ENCODE data around the gene TNMD.

The TNMD gene

DNA sequence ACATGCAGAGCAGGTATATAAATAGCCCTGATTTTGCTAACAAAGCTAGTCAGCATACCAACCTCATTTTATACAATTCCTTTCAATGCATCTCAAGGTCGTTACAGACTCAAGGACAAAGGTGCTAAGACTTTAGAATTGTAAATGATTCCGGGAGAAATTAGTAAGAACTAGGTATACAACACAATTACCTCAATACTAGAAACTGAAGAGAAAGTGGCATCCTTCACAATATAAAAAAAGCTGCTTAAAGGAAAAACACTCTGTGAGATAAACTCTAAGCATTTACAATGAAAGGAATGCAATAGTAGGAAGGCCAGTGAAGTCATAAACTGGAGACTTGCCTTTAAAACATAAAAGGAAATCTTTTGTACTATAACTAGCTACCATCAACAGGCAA lies 11.9 kb downstream of the TNMD start:
- TF ChIP-seq, protein P1, sequence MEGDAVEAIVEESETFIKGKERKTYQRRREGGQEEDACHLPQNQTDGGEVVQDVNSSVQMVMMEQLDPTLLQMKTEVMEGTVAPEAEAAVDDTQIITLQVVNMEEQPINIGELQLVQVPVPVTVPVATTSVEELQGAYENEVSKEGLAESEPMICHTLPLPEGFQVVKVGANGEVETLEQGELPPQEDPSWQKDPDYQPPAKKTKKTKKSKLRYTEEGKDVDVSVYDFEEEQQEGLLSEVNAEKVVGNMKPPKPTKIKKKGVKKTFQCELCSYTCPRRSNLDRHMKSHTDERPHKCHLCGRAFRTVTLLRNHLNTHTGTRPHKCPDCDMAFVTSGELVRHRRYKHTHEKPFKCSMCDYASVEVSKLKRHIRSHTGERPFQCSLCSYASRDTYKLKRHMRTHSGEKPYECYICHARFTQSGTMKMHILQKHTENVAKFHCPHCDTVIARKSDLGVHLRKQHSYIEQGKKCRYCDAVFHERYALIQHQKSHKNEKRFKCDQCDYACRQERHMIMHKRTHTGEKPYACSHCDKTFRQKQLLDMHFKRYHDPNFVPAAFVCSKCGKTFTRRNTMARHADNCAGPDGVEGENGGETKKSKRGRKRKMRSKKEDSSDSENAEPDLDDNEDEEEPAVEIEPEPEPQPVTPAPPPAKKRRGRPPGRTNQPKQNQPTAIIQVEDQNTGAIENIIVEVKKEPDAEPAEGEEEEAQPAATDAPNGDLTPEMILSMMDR (conservative IDR thresholded peaks at IDR 0.05; ENCODE audit: low read depth, low read length) = no peak

GRCh38 chrX:100599456-100599855 lies 14.7 kb downstream of the TNMD start:
- TF ChIP-seq, protein P1 (conservative IDR thresholded peaks at IDR 0.05; ENCODE audit: low read depth, low read length) = no peak
- no peak overlapping the region for H3K4me3 ChIP-seq (ENCODE audit: low read depth, low read length)

More for the DNA sequence above, 11.9 kb downstream of the TNMD start:
- DNase-seq (ENCODE audit: low read depth) = no peak
- no peak overlapping the region for H3K4me3 ChIP-seq (ENCODE audit: low read depth, low read length)

DNA sequence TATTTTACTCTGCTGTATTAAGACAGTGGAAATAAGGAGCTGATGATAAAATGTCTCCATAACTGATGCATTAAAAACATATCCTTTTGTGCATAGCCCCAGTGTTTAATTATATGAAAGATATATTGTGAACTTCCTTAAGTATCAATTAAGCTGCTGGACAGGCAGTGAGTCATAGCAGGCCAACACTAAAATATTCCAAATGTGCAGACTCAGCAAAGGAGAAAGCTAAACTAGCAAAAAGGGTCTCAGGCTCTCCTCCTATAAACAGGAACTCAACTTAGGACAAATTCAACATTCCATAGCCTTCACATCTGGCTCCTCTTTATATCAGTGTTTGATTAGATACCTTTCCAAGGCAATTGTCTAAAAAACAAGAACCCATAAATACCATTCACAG lies 15.6 kb downstream of the TNMD start:
- no peak for DNase-seq (ENCODE audit: low read depth)
- no peak overlapping the region for H3K4me3 ChIP-seq (ENCODE audit: low read depth, low read length)
- TF ChIP-seq, protein P1 (conservative IDR thresholded peaks at IDR 0.05; ENCODE audit: low read depth, low read length) = no peak

More at GRCh38 chrX:100599456-100599855, 14.7 kb downstream of the TNMD start:
- DNase-seq (ENCODE audit: low read depth) = no peak

GRCh38 chrX:100600758-100601157 lies 16.0 kb downstream of the TNMD start:
- TF ChIP-seq, protein P1 (conservative IDR thresholded peaks at IDR 0.05; ENCODE audit: low read depth, low read length) = no peak
- DNase-seq (ENCODE audit: low read depth) = no peak
- H3K4me3 ChIP-seq (ENCODE audit: low read depth, low read length) = no peak overlapping the region

DNA sequence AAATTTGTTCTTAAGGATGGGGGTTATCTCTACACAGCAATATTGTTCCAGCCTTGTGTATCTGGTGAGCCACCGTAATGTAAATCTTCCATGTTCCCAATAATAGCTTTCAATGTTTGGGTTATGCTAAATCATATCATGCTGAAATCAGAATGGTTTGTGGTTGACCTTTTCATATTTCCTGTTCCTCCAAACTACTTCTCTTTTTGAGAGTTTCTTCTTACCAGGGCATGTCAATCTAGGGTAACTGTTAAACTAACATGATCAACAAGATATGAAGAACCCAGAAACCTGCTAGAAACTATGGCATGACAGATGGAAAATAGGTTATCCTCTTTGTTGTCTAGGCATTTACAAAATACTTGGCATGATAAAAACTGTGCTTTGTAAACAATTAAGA lies 22.0 kb downstream of the TNMD start:
- no peak for DNase-seq (ENCODE audit: low read depth)
- TF ChIP-seq, protein P1 (conservative IDR thresholded peaks at IDR 0.05; ENCODE audit: low read depth, low read length) = no peak

DNA sequence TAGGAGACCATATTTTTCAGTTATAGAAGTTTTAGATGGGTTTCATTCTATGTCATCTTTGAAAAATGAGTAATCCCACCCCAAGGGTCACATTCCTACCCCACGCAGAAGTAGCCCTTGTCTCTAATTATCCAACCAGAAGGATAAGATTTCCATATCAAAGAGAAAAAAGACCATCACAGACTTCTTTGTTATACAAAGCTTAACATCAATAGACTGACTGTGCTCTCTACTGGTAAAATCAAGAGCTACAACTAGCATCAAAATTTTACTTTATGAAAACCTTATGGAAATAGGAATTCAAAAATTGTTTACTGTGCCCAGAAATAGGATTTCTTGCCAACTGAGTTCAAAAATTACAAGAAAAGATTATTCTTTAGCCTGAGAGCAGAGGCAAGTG lies 24.9 kb downstream of the TNMD start:
- TF ChIP-seq, protein P1 (conservative IDR thresholded peaks at IDR 0.05; ENCODE audit: low read depth, low read length) = peak; percentile 29
- H3K4me3 ChIP-seq (ENCODE audit: low read depth, low read length) = no peak overlapping the region
- DNase-seq (ENCODE audit: low read depth) = peak; percentile 13

More for the DNA sequence above, 22.0 kb downstream of the TNMD start:
- no peak overlapping the region for H3K4me3 ChIP-seq (ENCODE audit: low read depth, low read length)

DNA sequence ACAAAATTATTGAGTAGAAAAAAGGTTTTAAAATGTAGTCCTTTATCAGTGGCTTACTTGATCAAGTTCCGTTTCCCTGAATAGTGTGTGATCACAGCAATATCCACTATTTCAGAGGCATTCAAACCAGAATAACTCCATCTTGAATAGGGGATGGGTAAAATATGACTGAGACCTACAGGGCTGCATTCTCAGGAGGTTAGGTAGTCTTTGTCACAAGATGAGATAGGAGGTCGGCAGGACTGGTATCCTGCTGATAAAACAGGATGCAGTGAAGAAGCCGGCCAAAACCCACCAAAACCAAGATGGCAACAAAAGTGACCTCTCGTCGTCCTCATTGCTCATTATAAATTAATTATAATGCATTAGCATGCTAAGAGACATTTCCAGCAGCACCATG lies 27.2 kb downstream of the TNMD start:
- H3K4me3 ChIP-seq (ENCODE audit: low read depth, low read length) = no peak overlapping the region
- TF ChIP-seq, protein P1 (conservative IDR thresholded peaks at IDR 0.05; ENCODE audit: low read depth, low read length) = no peak
- no peak for DNase-seq (ENCODE audit: low read depth)

Measured in choroid plexus epithelial cell (primary cell).